Neural progenitor cell (in vitro differentiated cells): Measurements from ENCODE around the gene SELENOO.

Source experiments
- CTCF ChIP-seq: fragments of 200-600 bp; sonication (generic); IDR thresholded peaks from 2 replicates; pipeline ENCODE4 v1.5.1; 2017; ENCODE audit warnings: antibody characterized with exemption, mild to moderate bottlenecking
- EZH2 ChIP-seq: fragments of 200-600 bp; sonication (generic); IDR thresholded peaks from 2 replicates; pipeline ENCODE4 v1.6.1; 2017; ENCODE audit warnings: antibody characterized with exemption, mild to moderate bottlenecking, moderate library complexity
- EZH2phosphoT487 ChIP-seq: fragments of 200-600 bp; sonication (generic); IDR thresholded peaks from 2 replicates; pipeline ENCODE4 v1.6.1; 2017; ENCODE audit warnings: antibody characterized with exemption

- no peak for TF ChIP-seq CTCF
- no peak for TF ChIP-seq EZH2phosphoT487
- TF ChIP-seq EZH2, result no peak
These were observed 27.6 kb downstream of the SELENOO start for GRCh38 chr22:50228366-50228765.
